H1 (cell line): ENCODE measurements around the gene RGS6. TPM values are rescaled to one million over a fixed set of nuclear protein-coding genes. Genes with fewer than 3 reads are reported as not detected.

Experiments used
- CTCF ChIA-PET: fragments of 300-600 bp; sonication (Branson Sonifier 250); formaldehyde crosslinking; loops from one replicate; lab custom pipeline; 2021; ENCODE audit not compliant: partially characterized antibody; lab: Charles Lee
- POLR2A ChIA-PET: fragments of 300-600 bp; sonication (Branson Sonifier 250); formaldehyde crosslinking; loops from one replicate; lab custom pipeline; 2021; ENCODE audit warnings: inconsistent platforms; ENCODE audit not compliant: partially characterized antibody; lab: Charles Lee
- DNase-seq, 2 experiments: peaks; one replicate each; pipeline versions ENCODE4 v3.0.0 to v3.0.0-alpha.2; 2010 to 2022; ENCODE audit warnings: low spot score in 2 of 2, low read depth in 1 of 2, mixed read lengths in 1 of 2
- FAIRE-seq: peaks from 2 replicates; lab custom pipeline; 2011; peaks lifted over from hg19 to GRCh38; lab: Jason Lieb, UNC
- H2AFZ ChIP-seq: 2 replicates; pipeline ENCODE4 v1.8.1; 2012; ENCODE audit warnings: low read length, inconsistent platforms
- H2AK5ac ChIP-seq: 2 replicates; pipeline ENCODE4 v1.6.1; 2013; ENCODE audit warnings: low read depth, low read length
- H2BK120ac ChIP-seq: replicated peaks from 2 replicates; pipeline ENCODE3; 2013; ENCODE audit warnings: low read depth, low read length, inconsistent platforms
- H2BK12ac ChIP-seq: 2 replicates; pipeline ENCODE4 v1.6.1; 2013; ENCODE audit warnings: low read depth, low read length
- H2BK15ac ChIP-seq: 2 replicates; pipeline ENCODE4 v1.6.1; 2013; ENCODE audit warnings: low read length
- H2BK20ac ChIP-seq: 2 replicates; pipeline ENCODE4 v1.6.1; 2013; ENCODE audit warnings: low read length
- H2BK5ac ChIP-seq: 2 replicates; pipeline ENCODE4 v1.6.1; 2013; ENCODE audit warnings: low read depth, low read length
- H3K14ac ChIP-seq: 2 replicates; pipeline ENCODE4 v1.6.1; 2013; ENCODE audit warnings: inconsistent platforms; ENCODE audit not compliant: insufficient read length
- H3K18ac ChIP-seq: 2 replicates; pipeline ENCODE4 v1.6.1; 2013; ENCODE audit warnings: low read length; ENCODE audit errors: extremely low read depth
- H3K23ac ChIP-seq: 2 replicates; pipeline ENCODE4 v1.6.1; 2013; ENCODE audit warnings: inconsistent platforms; ENCODE audit not compliant: insufficient read length
- H3K23me2 ChIP-seq: 2 replicates; pipeline ENCODE4 v1.6.1; 2013; ENCODE audit warnings: low read depth, low read length
- H3K27ac ChIP-seq: 2 replicates; pipeline ENCODE4 v1.6.1; 2011; ENCODE audit warnings: low read depth, low read length, inconsistent platforms
- H3K27me3 ChIP-seq, 4 experiments: replicated peaks in 1 of 4; 1 replicate in 1 of 4; 2 replicates in 3 of 4; pipeline versions ENCODE4 v1.6.1 to v1.8.1; 2011 to 2013; ENCODE audit warnings: low read length in 3 of 4, mild to moderate bottlenecking in 3 of 4, inconsistent platforms in 2 of 4, mixed read lengths in 2 of 4, moderate library complexity in 1 of 4; ENCODE audit not compliant: control insufficient read depth in 3 of 4, insufficient read depth in 3 of 4; ENCODE audit errors: extremely low read depth in 1 of 4
- H3K36me3 ChIP-seq, 4 experiments: 2 replicates each; pipeline versions ENCODE4 v1.6.1 to v1.8.1; 2011 to 2013; ENCODE audit warnings: mild to moderate bottlenecking in 4 of 4, low read length in 3 of 4, moderate library complexity in 2 of 4, control low read depth in 1 of 4, inconsistent platforms in 1 of 4; ENCODE audit not compliant: insufficient read depth in 4 of 4, control insufficient read depth in 2 of 4
- H3K4ac ChIP-seq: replicated peaks from 2 replicates; pipeline ENCODE3; 2013; ENCODE audit warnings: low read length, low read depth, mixed read lengths, inconsistent platforms; ENCODE audit not compliant: insufficient read length
- H3K4me1 ChIP-seq, 4 experiments: replicated peaks in 1 of 4; 1 replicate in 1 of 4; 2 replicates in 3 of 4; pipeline versions ENCODE4 v1.6.1 to v1.8.1; 2011 to 2013; ENCODE audit warnings: low read length in 3 of 4, inconsistent platforms in 2 of 4, mixed read lengths in 1 of 4; ENCODE audit not compliant: insufficient read depth in 4 of 4, control insufficient read depth in 3 of 4
- H3K4me2 ChIP-seq, 2 experiments: 2 replicates each; pipeline versions ENCODE4 v1.6.1 to v1.8.1; 2011 to 2013; ENCODE audit warnings: low read depth in 2 of 2, low read length in 2 of 2, control low read depth in 1 of 2, inconsistent platforms in 1 of 2, mild to moderate bottlenecking in 1 of 2; ENCODE audit not compliant: insufficient read depth in 1 of 2
- H3K4me3 ChIP-seq, 4 experiments: fragments of 200-600, 300-600 bp in 1 of 4; sonication (generic), shearing (Covaris generic), sonication (Bioruptor Twin) in 1 of 4; 2 replicates each; pipeline versions ENCODE4 v1.5.1 to v1.8.1; 2011 to 2016; ENCODE audit warnings: low read length in 4 of 4, low read depth in 3 of 4, control low read depth in 2 of 4, inconsistent platforms in 2 of 4, mild to moderate bottlenecking in 2 of 4, mixed read lengths in 1 of 4, moderate library complexity in 1 of 4; ENCODE audit not compliant: insufficient read depth in 2 of 4; ENCODE audit errors: extremely low read depth in 1 of 4
- H3K56ac ChIP-seq: replicated peaks from 2 replicates; pipeline ENCODE3; 2013; ENCODE audit warnings: low read depth, mild to moderate bottlenecking, mixed read lengths, low read length, inconsistent platforms; ENCODE audit not compliant: insufficient read length
- H3K79me1 ChIP-seq: 2 replicates; pipeline ENCODE4 v1.6.1; 2013; ENCODE audit warnings: low read depth, low read length, control low read depth
- H3K79me2 ChIP-seq, 2 experiments: 2 replicates each; pipeline versions ENCODE4 v1.6.1 to v1.8.1; 2012 to 2013; ENCODE audit warnings: low read length in 2 of 2, mild to moderate bottlenecking in 2 of 2, inconsistent platforms in 1 of 2; ENCODE audit not compliant: insufficient read depth in 2 of 2, control insufficient read depth in 1 of 2
- H3K9ac ChIP-seq, 4 experiments: replicated peaks in 1 of 4; 1 replicate in 1 of 4; 2 replicates in 3 of 4; pipeline versions ENCODE4 v1.6.1 to v1.8.1; 2011 to 2013; ENCODE audit warnings: low read depth in 3 of 4, low read length in 3 of 4, control low read depth in 2 of 4, mild to moderate bottlenecking in 2 of 4, moderate library complexity in 2 of 4, inconsistent platforms in 1 of 4; ENCODE audit errors: extremely low read depth in 1 of 4
- H3K9me3 ChIP-seq, 2 experiments: 2 replicates each; pipeline versions ENCODE4 v1.6.1 to v1.8.1; 2012 to 2013; ENCODE audit warnings: mild to moderate bottlenecking in 2 of 2, moderate library complexity in 2 of 2, control low read depth in 1 of 2, inconsistent platforms in 1 of 2, low read depth in 1 of 2, low read length in 1 of 2, mixed read lengths in 1 of 2; ENCODE audit not compliant: insufficient read depth in 2 of 2
- H4K20me1 ChIP-seq, 2 experiments: replicated peaks in 1 of 2; 2 replicates each; pipeline versions ENCODE3 to v1.8.1; 2011 to 2013; ENCODE audit warnings: inconsistent platforms in 2 of 2, low read length in 2 of 2, mild to moderate bottlenecking in 1 of 2; ENCODE audit not compliant: insufficient read depth in 2 of 2, control insufficient read depth in 1 of 2
- H4K5ac ChIP-seq: 2 replicates; pipeline ENCODE4 v1.6.1; 2013; ENCODE audit warnings: low read length, low read depth, mixed read lengths, inconsistent platforms; ENCODE audit not compliant: insufficient read length
- H4K8ac ChIP-seq: 2 replicates; pipeline ENCODE4 v1.8.0; 2013; ENCODE audit warnings: mild to moderate bottlenecking, moderate library complexity, low read length, inconsistent platforms; ENCODE audit not compliant: insufficient read depth; ENCODE audit errors: extremely low read depth
- H4K91ac ChIP-seq: replicated peaks from 2 replicates; pipeline ENCODE3; 2013; ENCODE audit warnings: low read length, mixed read lengths, inconsistent platforms; ENCODE audit not compliant: insufficient read length
- ASH2L ChIP-seq: fragments of 200-600, 300-600 bp; sonication (generic); IDR thresholded peaks from one replicate; pipeline ENCODE4 v1.7.1; 2017; ENCODE audit warnings: low read length
- CBX5 ChIP-seq: fragments of 300-800, 300-1000 bp; sonication (generic); IDR thresholded peaks from 2 replicates; pipeline ENCODE4 v1.7.1; 2016; ENCODE audit warnings: antibody characterized with exemption, low read length, low read depth
- CBX8 ChIP-seq: fragments of 300-800, 300-1000 bp; sonication (generic); IDR thresholded peaks from 2 replicates; pipeline ENCODE4 v1.7.1; 2016; ENCODE audit warnings: low read depth, low read length, borderline replicate concordance
- CHD1 ChIP-seq: IDR thresholded peaks from 2 replicates; pipeline ENCODE4 v1.6.1; 2012; ENCODE audit warnings: low read depth, low read length, improper control_type of control experiment
- CTCF ChIP-seq, 3 experiments: IDR thresholded peaks; 1 replicate in 2 of 3; 2 replicates in 1 of 3; pipeline versions ENCODE4 v1.5.1 to v1.6.1; 2011; ENCODE audit warnings: low read length in 3 of 3, mild to moderate bottlenecking in 3 of 3, inconsistent platforms in 2 of 3, low read depth in 1 of 3, moderate library complexity in 1 of 3; ENCODE audit not compliant: insufficient read depth in 1 of 3; ENCODE audit errors: control extremely low read depth in 1 of 3
- EZH2 ChIP-seq: fragments of 200-600 bp; sonication (generic); IDR thresholded peaks from 2 replicates; pipeline ENCODE4 v1.7.1; 2012; ENCODE audit warnings: low read depth, mild to moderate bottlenecking, moderate library complexity, low read length, inconsistent platforms; ENCODE audit not compliant: severe bottlenecking
- HDAC6 ChIP-seq: IDR thresholded peaks from one replicate; pipeline ENCODE4 v1.7.1; 2012; ENCODE audit warnings: low read depth, mild to moderate bottlenecking, inconsistent platforms, low read length, moderate library complexity
- JUND ChIP-seq: IDR thresholded peaks from 2 replicates; pipeline ENCODE4 v1.6.1; 2011; ENCODE audit warnings: mild to moderate bottlenecking, improper control_type of control experiment, low read length
- KDM5A ChIP-seq: fragments of 200-600 bp; IDR thresholded peaks from 2 replicates; pipeline ENCODE4 v1.7.1; 2012; ENCODE audit warnings: mild to moderate bottlenecking, low read length, inconsistent platforms, mixed read lengths
- NANOG ChIP-seq: IDR thresholded peaks from 2 replicates; pipeline ENCODE4 v1.6.1; 2011; ENCODE audit warnings: low read length, low read depth, mild to moderate bottlenecking, inconsistent platforms; ENCODE audit not compliant: insufficient read depth, poor library complexity, severe bottlenecking
- RXRA ChIP-seq: IDR thresholded peaks from 2 replicates; pipeline ENCODE4 v1.6.1; 2011; ENCODE audit warnings: low read depth, mild to moderate bottlenecking, low read length, moderate library complexity; ENCODE audit not compliant: insufficient read depth
- SP2 ChIP-seq: IDR thresholded peaks from 2 replicates; pipeline ENCODE4 v1.6.1; 2012; ENCODE audit warnings: mild to moderate bottlenecking, low read length, inconsistent platforms
- SP4 ChIP-seq: IDR thresholded peaks from 2 replicates; pipeline ENCODE4 v1.6.1; 2012; ENCODE audit warnings: low read length, inconsistent platforms
- ZNF274 ChIP-seq: IDR thresholded peaks from 2 replicates; pipeline ENCODE4 v1.7.0; 2012; ENCODE audit warnings: low read length, borderline replicate concordance; ENCODE audit errors: extremely low read depth
- polyA plus RNA-seq, 7 experiments: library from polyadenylated mRNA; depleted of rRNA in 3 of 7; stranded (reverse) in 5 of 7; unstranded in 2 of 7; fragments of >200 nt in 5 of 7; fragments of 200-250 nt in 2 of 7; gene quantifications; 1 replicate in 5 of 7; 2 replicates in 1 of 7; 4 replicates in 1 of 7; pipeline versions ENCODE4 v1.2.1 to v1.2.3, GENCODE V29; 2011 to 2013; ENCODE audit warnings: missing spikeins in 2 of 7, mixed read lengths in 2 of 7
- total RNA-seq: library from RNA; stranded (reverse); fragmentation: NEBNext Ultra II Directional; extraction: Animal tissue kit (Norgen Biotek cat#: 25700); gene quantifications from 2 replicates; pipeline ENCODE4 v1.2.1, GENCODE V29; 2021

The RGS6 gene
- total and polyA plus RNA-seq, 2 of the 8 experiments (the other 6 are each of a cell fraction or from before 2014, with no cell fraction given) = 0.26 to 1.1 TPM

GRCh38 chr14:72311516-72311915 lies 379.3 kb downstream of the RGS6 start:
- H3K9me3 ChIP-seq = peaks cover 0 to 4% of the 10 kb centered on the region in 2 experiments; a peak in 1 of 4 replicates
- H2AFZ ChIP-seq = no peak overlapping the region
- H3K18ac ChIP-seq = no peak overlapping the region
- H3K14ac ChIP-seq = no peak overlapping the region
- no peak overlapping the region for H3K27ac ChIP-seq
- H2BK12ac ChIP-seq = no peak overlapping the region
- no peak overlapping the region for H3K23ac ChIP-seq
- ChIA-PET CTCF (no interaction called here), POLR2A (no interaction called here)
- no peak overlapping the region for H4K8ac ChIP-seq
- FAIRE-seq = no peak
- no peak overlapping the region for H4K5ac ChIP-seq
- H2BK5ac ChIP-seq = no peak overlapping the region
- DNase-seq = no peak
- H4K20me1 ChIP-seq = no peaks in the 10 kb centered on the region
- no peak overlapping the region for H3K9ac ChIP-seq
- no peak overlapping the region for H4K91ac ChIP-seq
- no peak overlapping the region for H2BK20ac ChIP-seq
- no peak overlapping the region for H3K4me2 ChIP-seq
- H2AK5ac ChIP-seq = no peak overlapping the region
- H3K23me2 ChIP-seq = no peaks in the 10 kb centered on the region
- H3K79me2 ChIP-seq = no peaks in the 10 kb centered on the region
- peaks cover 0 to 3% (median 1%) of the 10 kb centered on the region in 4 experiments; a peak in 1 of 7 replicates for H3K4me1 ChIP-seq
- no peak overlapping the region for H3K56ac ChIP-seq
- no peaks in the 10 kb centered on the region for H3K36me3 ChIP-seq
- no peaks in the 10 kb centered on the region for H3K27me3 ChIP-seq
- H3K4ac ChIP-seq = no peak overlapping the region
- H2BK15ac ChIP-seq = no peak overlapping the region
- no peak overlapping the region for H3K4me3 ChIP-seq
- H2BK120ac ChIP-seq = no peak overlapping the region
- H3K79me1 ChIP-seq = no peaks in the 10 kb centered on the region
- no peak for TF ChIP-seq CTCF (IDR thresholded peaks at IDR 0.05; ENCODE audit: control extremely low read depth in 1 of 3, insufficient read depth in 1 of 3, low read depth in 1 of 3, low read length in 3 of 3)
- TF ChIP-seq CHD1 = no peak
- TF ChIP-seq CBX8 = no peak
- no peak for TF ChIP-seq HDAC6
- no peak for TF ChIP-seq ZNF274
- TF ChIP-seq SP2 = no peak
- TF ChIP-seq ASH2L = no peak
- TF ChIP-seq RXRA = no peak
- no peak for TF ChIP-seq KDM5A
- no peak for TF ChIP-seq JUND
- no peak for TF ChIP-seq EZH2
- TF ChIP-seq CBX5 = no peak
- no peak for TF ChIP-seq SP4
- TF ChIP-seq NANOG = no peak
